Measurements from ENCODE around the gene MBD3L2.

DNA sequence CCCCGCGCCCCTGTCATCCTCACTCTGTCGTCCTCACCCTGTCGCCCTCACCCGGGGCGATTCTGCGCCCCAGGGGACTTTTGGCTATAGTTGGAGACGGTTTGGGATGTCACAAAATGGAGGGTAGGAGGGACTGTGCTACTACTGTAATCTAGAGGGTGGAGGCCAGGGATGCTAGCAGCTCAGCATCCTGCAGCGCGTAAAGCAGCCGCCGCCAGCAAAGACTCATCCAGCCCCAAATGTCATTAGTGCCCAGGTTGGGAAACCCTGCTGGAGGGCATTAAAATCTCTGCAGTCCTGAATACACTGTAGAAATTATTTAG, 20.7 kb downstream of the MBD3L2 start:
- no peak for TF ChIP-seq TCF7 (CRISPR knock-in tag; IDR thresholded peaks at IDR 0.05; ENCODE audit: low read depth)
- TF ChIP-seq, protein P1, sequence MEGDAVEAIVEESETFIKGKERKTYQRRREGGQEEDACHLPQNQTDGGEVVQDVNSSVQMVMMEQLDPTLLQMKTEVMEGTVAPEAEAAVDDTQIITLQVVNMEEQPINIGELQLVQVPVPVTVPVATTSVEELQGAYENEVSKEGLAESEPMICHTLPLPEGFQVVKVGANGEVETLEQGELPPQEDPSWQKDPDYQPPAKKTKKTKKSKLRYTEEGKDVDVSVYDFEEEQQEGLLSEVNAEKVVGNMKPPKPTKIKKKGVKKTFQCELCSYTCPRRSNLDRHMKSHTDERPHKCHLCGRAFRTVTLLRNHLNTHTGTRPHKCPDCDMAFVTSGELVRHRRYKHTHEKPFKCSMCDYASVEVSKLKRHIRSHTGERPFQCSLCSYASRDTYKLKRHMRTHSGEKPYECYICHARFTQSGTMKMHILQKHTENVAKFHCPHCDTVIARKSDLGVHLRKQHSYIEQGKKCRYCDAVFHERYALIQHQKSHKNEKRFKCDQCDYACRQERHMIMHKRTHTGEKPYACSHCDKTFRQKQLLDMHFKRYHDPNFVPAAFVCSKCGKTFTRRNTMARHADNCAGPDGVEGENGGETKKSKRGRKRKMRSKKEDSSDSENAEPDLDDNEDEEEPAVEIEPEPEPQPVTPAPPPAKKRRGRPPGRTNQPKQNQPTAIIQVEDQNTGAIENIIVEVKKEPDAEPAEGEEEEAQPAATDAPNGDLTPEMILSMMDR (IDR thresholded peaks at IDR 0.05): no peak
- no peak for TF ChIP-seq SP1 (CRISPR knock-in tag; conservative IDR thresholded peaks at IDR 0.05)
- TF ChIP-seq JUN (CRISPR knock-in tag; IDR thresholded peaks at IDR 0.05): no peak
- TF ChIP-seq, protein P2, sequence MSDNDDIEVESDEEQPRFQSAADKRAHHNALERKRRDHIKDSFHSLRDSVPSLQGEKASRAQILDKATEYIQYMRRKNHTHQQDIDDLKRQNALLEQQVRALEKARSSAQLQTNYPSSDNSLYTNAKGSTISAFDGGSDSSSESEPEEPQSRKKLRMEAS (CRISPR knock-in tag; IDR thresholded peaks at IDR 0.05): no peak
- no peak for TF ChIP-seq FOXK1 (CRISPR knock-in tag; IDR thresholded peaks at IDR 0.05)
- TF ChIP-seq, protein P3, sequence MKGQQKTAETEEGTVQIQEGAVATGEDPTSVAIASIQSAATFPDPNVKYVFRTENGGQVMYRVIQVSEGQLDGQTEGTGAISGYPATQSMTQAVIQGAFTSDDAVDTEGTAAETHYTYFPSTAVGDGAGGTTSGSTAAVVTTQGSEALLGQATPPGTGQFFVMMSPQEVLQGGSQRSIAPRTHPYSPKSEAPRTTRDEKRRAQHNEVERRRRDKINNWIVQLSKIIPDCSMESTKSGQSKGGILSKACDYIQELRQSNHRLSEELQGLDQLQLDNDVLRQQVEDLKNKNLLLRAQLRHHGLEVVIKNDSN (CRISPR knock-in tag; IDR thresholded peaks at IDR 0.05): no peak
- TF ChIP-seq ZNF138 (CRISPR knock-in tag; conservative IDR thresholded peaks at IDR 0.05): no peak
- TF ChIP-seq, protein P4, sequence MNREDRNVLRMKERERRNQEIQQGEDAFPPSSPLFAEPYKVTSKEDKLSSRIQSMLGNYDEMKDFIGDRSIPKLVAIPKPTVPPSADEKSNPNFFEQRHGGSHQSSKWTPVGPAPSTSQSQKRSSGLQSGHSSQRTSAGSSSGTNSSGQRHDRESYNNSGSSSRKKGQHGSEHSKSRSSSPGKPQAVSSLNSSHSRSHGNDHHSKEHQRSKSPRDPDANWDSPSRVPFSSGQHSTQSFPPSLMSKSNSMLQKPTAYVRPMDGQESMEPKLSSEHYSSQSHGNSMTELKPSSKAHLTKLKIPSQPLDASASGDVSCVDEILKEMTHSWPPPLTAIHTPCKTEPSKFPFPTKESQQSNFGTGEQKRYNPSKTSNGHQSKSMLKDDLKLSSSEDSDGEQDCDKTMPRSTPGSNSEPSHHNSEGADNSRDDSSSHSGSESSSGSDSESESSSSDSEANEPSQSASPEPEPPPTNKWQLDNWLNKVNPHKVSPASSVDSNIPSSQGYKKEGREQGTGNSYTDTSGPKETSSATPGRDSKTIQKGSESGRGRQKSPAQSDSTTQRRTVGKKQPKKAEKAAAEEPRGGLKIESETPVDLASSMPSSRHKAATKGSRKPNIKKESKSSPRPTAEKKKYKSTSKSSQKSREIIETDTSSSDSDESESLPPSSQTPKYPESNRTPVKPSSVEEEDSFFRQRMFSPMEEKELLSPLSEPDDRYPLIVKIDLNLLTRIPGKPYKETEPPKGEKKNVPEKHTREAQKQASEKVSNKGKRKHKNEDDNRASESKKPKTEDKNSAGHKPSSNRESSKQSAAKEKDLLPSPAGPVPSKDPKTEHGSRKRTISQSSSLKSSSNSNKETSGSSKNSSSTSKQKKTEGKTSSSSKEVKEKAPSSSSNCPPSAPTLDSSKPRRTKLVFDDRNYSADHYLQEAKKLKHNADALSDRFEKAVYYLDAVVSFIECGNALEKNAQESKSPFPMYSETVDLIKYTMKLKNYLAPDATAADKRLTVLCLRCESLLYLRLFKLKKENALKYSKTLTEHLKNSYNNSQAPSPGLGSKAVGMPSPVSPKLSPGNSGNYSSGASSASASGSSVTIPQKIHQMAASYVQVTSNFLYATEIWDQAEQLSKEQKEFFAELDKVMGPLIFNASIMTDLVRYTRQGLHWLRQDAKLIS (CRISPR knock-in tag; IDR thresholded peaks at IDR 0.05; ENCODE audit: borderline replicate concordance): no peak
- TF ChIP-seq, protein P5, sequence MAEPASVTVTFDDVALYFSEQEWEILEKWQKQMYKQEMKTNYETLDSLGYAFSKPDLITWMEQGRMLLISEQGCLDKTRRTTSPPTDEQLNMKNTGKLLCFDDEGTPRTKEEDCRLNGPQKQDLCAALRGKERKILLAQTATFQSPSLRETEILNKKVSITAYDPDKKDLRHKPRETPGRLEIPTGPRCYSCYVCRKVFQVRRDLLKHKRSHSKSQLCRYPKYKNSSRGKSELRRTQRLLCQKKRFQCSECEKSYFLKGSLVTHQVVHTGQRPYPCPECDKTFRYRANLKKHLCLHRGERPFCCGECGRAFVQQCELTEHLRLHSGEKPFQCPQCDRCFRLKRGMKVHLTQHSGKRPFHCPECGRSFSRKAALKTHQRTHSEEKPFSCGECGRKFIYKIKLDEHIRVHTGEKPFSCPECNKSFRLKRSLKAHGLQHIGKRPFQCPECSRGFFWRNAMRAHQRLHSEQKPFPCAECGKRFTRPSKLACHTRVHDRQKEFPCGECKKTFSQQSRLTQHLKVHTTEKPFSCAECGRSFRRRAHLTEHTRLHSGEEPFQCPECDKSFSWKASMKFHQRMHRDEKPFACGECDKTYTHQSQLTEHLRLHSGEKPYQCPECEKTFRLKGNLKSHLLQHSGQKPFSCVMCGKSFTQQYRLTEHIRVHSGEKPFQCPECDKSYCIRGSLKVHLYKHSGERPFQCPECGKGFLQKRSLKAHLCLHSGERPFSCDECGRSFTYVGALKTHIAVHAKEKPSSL (CRISPR knock-in tag; conservative IDR thresholded peaks at IDR 0.05): no peak
